GM19452 (cell line): ENCODE results near the gene SCLY.
"Not testable (repeated sequence)": the region's sequence is repeated elsewhere in the genome, so short reads cannot be mapped to it uniquely, and the experiment has no call there.

Experiments
- ATAC-seq: cut with Tn5 transposase; IDR thresholded peaks from one replicate; pipeline ENCODE4 v1.9.1; 2021; ENCODE audit not compliant: unreplicated experiment

The SCLY gene

DNA sequence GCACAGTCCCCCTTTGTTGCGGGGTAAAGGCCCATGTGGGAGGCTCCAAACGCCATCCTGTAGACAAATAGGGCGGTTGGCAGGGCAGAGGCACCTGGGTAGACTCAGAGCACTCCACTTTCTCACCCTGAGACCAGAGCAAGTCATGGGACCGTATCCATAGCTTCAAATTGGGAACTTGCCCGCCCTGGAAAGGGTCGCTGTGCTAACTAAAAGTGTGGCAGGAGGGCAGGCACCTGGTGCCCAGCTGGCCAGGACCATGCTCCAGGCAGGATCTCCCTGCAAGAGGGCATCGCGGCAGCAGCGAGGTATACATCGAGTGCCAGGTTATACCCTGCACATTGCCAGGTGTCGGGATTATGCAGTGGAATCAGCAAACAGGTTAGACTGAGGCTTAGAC lies 20.8 kb upstream of the SCLY start:
- no peak for ATAC-seq

DNA sequence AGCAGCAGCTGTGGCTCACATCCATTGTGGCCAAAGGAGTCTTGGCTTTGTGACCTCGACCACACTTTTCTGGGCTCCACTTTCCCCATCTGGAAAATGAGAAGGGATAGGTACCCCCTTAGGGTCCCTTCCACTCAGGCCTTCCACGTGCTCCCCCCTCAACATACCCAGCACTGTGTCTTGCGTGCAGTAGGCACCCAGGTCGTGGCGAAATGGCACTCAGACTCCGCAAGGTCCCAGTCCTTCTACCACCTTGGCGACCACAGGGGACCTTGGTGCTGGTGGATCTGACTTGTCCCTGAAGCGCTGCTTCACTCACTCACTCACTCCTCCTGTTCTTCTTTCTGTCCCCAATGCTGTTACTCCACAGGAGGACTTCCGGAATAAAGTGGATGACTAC lies 19.9 kb upstream of the SCLY start:
- ATAC-seq: no peak

GRCh38 chr2:238042090-238042489 lies 18.7 kb upstream of the SCLY start:
- ATAC-seq: no peak

DNA sequence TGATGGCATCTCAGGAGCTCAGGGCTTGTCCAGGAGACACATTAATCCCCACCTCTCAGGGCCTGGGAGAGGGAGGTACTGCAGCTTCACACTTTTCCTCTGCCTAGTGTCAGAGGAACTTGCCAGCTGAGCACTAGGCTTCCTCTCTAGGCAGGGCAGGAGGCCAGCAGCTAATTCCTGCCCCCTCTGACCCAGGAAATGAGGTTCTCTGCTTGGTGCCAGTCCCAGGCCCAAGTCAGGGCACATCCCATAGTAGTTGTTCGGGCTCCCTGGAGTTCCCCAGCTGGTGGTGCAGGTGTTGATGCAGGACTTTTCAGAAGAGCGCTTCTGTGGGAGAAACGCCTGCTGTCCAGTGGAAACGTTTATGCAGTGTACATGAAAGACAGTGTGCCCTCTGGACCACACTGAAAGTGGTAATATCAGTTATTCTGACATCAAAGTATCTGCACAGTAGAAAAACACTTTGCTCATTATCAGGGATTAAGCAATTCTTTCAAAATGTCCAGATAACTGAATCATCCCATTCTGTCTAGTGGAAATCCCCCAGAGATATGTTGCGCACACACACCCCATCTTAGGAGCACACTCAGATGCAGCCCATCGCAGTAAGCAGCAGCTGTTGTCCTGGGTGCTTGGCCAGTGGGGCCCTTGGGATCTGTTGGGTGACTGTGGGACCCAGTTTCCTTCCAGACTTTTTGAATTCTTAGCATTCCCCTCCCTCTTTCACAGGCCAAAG lies 17.8 kb upstream of the SCLY start:
- no peak for ATAC-seq

GRCh38 chr2:238043851-238044250 lies 16.9 kb upstream of the SCLY start:
- no peak for ATAC-seq

DNA sequence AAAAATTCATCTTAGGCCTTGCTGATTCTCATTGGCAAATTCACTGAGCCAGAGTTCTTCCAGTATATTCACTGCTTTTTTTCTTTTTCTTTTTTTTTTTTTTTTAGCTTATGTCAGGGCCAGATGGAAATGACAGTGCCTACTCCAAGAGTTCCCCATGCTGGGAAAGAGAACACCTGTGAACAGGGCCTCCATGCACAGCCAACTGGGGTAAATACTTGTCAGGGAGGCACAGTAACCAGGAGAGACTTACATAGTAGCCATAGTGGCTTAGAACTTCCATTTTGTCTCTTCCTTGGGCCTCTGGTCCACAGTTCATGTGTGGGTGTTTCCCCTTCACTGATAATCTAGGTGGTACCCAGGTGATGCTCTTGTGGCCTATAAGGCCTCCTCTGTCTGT lies 15.2 kb upstream of the SCLY start:
- ATAC-seq: no peak

GRCh38 chr2:238046725-238047270 lies 14.0 kb upstream of the SCLY start:
- ATAC-seq: no peak

- no peak for ATAC-seq
Observed at GRCh38 chr2:238053191-238053776, 7.5 kb upstream of the SCLY start.

GRCh38 chr2:238055841-238056240 lies 5.0 kb upstream of the SCLY start:
- ATAC-seq: no peak

GRCh38 chr2:238057696-238058575 lies 2.9 kb upstream of the SCLY start:
- not testable (repeated sequence) for ATAC-seq

GRCh38 chr2:238059505-238059904 lies 1.3 kb upstream of the SCLY start:
- ATAC-seq: no peak

DNA sequence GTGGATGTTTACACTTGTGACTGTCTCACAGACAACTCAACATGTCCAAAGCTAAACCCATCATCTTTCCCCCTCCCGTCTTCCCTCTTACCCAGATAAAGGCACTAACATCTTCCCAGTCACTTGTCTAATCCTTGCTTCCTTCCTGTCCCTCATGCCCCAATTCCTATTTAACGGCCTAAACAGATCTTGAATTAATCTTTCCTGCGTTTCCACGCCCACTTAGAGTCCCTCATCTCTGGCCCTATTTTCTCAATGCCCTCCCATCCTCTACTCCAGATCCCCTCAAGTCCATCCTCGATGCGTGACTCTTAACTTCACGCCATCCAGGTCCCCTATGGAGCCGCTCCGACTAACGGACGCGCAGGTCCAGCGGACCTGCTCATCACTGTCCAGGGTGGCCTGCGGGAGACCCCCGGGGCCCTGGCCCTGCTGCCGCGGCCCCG lies 682 bp upstream of the SCLY start:
- ATAC-seq: no peak

DNA sequence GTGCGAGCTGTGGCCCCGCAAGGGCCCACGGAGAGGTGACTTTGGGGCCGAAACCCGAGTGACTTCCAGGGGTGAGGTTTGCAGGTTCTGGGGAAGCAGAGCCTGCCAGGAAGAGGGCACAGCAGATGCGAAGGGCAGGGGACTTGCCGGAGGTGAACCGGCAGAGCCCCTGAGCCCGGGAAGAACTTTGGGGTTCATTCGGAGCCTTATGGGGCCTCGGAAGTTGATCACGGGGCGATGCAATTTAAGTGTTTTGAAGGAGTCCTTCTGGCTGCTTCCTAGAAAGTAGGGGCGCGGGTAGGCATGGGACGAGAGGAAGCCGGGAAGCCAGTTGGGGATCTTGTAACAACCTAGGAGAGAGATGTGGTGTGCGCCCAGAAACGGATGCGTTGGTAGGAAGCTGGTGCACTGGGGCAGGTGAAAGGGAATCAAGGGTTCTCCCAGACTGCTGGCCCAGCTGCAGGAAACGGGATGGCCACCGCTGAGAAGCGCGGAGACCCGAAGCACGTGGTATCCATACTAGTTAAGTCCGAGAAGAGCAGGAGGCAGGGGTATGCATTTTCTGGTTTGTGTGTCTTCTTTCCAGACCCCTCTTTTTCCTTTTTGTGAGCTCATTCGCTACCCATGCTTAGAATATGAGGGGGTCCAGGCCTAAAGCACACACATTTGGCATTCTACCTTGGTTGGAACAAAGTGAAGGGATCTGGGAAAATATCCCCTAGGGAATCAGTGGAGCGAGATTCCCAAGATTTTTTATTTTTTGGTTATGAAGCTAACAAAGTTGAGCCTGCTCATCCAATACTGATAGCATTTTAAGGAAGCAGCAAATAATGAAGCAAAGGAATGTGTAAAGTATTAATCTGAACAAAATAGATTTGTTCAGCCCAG lies 758 bp downstream of the SCLY start:
- no peak for ATAC-seq

- no peak for ATAC-seq
Observed at GRCh38 chr2:238063414-238064189, 2.8 kb downstream of the SCLY start.

DNA sequence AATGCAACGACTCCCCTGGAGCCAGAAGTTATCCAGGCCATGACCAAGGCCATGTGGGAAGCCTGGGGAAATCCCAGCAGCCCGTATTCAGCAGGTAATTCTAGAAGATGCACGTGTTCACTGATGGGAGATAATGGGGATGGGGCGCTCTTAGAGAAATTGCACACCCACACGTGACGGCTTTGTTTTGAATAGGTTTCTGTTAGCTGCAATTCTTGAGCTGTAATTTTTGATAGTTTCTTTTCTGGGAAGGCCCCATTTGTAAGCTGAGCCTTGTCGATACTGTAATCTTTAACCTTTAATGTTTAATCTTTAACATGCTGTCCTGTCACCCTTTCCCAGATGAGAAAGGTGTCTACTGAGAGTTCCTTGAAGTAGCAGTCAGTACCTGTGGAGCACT lies 3.6 kb downstream of the SCLY start:
- no peak for ATAC-seq

- ATAC-seq: no peak
Observed at GRCh38 chr2:238065071-238065846, 4.5 kb downstream of the SCLY start.

- no peak for ATAC-seq
Observed at GRCh38 chr2:238066218-238066617, 5.4 kb downstream of the SCLY start.

GRCh38 chr2:238066718-238067117 lies 5.9 kb downstream of the SCLY start:
- not testable (repeated sequence) for ATAC-seq

DNA sequence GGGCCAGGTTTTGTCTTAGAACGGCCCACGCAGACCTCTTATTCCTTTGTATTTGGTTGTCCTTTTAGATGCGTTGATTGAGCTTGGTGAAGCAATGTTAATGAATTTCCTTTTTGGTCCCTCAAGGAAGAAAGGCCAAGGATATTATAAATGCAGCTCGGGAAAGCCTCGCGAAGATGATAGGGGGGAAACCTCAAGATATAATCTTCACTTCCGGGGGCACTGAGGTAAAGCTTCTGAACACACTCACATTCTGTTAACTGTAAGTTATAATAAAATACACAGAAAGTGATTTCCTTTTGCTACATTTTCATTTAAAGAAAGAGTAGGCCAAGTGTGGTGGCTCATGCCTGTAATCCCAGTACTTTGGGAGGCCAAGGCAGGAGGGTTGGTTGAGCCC lies 7.1 kb downstream of the SCLY start:
- no peak for ATAC-seq
